22Rv1 (cell line): ENCODE data around the gene PHYKPL.

Experiments
- H3K27ac ChIP-seq: fragments of 450-650 bp; 2 replicates; pipeline ENCODE4 v1.5.1; 2017
- ZFX ChIP-seq: fragments of 450-650 bp; IDR thresholded peaks from 2 replicates; pipeline ENCODE4 v1.6.1; 2017; ENCODE audit warnings: antibody characterized with exemption, borderline replicate concordance
- TF ChIP-seq, protein P1 (sequence below): fragments of 450-650 bp; IDR thresholded peaks from 2 replicates; pipeline ENCODE4 v1.5.1; 2017; ENCODE audit warnings: mild to moderate bottlenecking

Gene PHYKPL

DNA sequence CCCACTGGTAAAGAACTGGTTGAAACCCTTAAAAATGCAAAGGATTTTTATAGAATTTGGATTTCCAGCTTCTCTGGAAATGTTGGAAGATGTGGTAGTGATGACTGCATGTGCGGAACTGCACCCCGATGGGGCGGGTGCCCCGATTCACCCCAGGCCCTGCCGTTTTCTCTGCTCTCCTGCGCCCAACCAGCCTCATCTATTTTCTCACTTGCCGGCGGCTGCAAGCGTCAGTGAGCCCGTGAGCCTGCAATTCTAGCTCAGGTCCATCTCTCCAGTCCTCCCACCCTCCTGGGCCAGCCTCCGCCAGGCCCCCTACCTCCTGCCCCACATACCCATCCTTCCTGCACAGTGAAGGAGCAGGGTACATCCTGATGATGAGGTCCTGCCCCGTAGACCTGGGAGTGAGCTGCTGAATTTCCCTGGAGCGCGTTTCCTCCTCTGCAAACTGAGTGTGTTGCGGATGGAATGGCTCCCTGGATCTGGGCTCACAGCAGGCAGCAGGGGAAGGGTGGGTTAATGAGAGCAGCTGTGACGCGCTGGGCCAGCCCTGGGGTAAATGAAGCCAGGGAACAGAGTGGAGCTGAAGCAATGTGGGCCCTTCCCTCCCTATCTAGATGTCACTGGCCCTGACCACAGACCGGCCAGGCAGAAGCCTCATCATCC lies 45.9 kb upstream of the PHYKPL start:
- no peak overlapping the region for H3K27ac ChIP-seq
- TF ChIP-seq ZFX: no peak
- TF ChIP-seq, protein P1, sequence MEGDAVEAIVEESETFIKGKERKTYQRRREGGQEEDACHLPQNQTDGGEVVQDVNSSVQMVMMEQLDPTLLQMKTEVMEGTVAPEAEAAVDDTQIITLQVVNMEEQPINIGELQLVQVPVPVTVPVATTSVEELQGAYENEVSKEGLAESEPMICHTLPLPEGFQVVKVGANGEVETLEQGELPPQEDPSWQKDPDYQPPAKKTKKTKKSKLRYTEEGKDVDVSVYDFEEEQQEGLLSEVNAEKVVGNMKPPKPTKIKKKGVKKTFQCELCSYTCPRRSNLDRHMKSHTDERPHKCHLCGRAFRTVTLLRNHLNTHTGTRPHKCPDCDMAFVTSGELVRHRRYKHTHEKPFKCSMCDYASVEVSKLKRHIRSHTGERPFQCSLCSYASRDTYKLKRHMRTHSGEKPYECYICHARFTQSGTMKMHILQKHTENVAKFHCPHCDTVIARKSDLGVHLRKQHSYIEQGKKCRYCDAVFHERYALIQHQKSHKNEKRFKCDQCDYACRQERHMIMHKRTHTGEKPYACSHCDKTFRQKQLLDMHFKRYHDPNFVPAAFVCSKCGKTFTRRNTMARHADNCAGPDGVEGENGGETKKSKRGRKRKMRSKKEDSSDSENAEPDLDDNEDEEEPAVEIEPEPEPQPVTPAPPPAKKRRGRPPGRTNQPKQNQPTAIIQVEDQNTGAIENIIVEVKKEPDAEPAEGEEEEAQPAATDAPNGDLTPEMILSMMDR: no peak

DNA sequence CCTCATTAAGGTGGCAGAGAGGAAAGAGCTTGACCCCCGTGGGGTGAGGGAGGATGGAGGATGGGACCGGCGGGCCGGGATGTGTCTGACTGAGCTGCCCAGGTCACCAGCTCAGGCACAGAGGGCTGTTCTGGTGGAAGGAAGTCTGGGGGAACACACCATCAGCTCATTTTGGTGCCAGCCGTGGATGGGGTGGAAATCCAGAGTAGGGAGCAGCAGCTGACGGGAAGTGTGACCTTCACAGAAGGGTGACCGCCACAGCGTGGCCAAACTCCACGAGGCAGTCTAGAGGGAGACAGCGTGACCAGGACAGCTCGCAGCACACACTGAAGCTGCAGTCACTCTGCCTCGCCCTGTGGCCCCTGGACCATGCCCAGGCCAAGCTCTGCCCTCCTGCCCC lies 45.3 kb upstream of the PHYKPL start:
- TF ChIP-seq ZFX: no peak
- TF ChIP-seq, protein P1: no peak
- H3K27ac ChIP-seq: no peak overlapping the region

DNA sequence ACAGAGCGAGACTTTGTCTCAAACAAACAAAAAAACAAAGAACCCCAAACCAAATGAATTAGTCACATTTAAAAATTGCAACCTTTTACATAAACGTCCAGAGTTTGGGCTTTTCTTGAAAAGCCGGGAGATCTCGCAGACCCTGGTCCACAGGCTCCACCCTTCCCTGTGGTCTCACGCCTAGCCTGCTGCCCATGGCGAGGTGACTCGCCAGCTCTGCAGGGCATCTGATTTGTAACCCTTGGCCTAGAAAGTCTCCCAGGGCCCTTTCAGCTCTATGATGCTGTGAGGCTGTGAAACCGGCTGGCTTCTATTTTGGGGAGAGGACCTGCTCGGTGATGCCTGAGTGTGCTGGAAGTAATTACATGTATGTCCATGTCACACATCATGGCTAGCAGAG lies 44.7 kb upstream of the PHYKPL start:
- H3K27ac ChIP-seq: no peak overlapping the region
- no peak for TF ChIP-seq ZFX
- TF ChIP-seq, protein P1: no peak

DNA sequence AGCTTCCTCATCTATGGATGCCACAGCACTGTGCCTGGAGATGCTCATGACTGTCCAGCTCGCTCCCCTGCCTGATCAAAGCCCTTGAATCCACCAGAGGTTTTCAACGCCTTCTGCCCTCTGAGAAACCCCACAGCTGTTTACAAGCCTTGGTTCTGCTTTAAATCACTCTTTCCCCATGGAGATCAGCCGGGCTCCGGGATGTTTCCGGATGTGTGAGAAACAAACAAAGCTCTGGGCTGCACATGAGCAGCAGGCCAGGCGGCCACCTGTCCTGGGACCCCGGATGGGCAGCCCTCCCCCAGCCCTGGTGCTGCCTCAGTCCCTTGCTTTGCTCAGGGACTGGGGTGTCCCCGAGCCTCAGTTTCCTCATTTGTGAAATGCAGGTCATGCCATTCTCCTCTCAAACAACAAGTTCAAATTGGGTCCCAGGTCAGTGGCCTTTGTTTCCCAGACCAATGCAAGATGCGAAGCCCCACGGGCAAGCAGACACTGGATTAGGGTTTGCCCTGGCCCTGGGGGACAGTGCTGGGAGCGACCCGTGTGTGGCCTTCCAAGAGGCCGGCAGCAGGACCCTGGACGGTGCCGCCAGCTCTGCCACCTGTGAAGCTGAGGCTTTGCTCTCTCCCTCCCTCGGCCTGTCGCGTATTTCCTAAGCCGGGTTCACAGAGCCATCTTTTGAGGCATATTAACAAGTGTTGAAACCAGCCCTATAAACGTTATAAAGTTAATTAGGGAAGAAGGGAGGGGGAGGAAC lies 42.4 kb upstream of the PHYKPL start:
- no peak for TF ChIP-seq ZFX
- TF ChIP-seq, protein P1: no peak
- no peak overlapping the region for H3K27ac ChIP-seq

DNA sequence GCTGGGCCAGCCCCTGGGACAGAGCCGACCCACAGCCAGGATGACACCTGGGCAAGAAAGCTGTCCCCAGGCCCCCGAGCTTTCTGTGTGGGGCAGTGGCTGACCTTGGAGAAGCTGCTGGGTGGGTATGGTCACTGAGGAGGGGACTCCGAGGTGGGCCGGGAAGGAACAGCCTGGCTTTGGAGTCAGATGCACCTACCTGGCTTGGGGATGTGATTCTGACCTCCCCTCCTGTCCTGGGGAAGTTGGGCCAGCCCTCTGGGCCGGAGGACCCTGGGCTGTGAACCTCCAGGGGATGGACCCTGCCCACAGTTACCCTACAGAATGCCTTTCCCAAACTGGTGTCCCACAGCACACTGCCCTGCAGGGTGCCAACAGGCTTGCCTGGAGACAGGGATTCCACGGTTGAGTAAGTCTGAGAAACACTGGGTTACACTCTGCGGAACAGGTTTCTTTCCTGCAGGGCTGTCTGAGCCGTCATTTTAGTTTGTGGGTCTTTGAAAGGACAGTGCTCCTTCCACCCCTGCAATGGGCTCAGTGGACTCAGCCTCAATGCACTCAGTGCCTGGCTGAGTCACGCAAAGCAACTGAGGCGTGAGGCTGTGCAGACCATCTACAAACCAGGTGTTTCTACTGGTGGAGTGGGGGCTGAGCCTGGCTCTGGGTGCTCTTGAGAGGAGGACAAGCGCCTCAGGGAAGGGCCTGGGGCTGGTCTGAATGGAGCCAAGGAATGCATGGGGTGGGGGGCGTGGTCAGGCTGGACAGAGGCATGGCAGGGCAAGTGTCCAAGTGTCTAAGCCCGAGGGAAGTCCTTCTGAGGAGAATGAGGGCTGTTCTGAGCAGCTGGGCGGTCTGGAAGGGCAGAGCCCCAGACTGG lies 41.3 kb upstream of the PHYKPL start:
- H3K27ac ChIP-seq: no peak overlapping the region
- TF ChIP-seq, protein P1: no peak
- TF ChIP-seq ZFX: no peak

DNA sequence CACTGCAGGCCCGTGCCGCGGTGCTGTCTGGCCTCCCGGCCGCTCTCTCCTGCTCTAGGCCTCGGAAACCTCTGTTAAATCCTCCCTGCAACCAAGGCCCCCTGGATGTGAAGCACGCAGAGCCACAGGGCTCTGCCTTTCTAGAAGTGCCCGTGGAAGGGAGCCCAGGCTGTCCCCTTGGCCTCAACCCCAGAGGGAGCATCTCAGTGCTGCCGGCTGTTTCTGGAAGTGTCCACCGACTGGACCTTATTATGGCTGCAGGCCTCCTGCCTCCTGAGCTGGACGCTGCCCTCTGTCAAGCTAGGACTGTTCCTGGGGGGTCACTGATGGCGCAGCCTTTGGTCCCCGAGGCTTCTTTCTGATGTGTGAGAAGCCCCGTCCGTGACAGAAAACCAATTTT lies 40.4 kb upstream of the PHYKPL start:
- no peak overlapping the region for H3K27ac ChIP-seq
- TF ChIP-seq ZFX: no peak
- TF ChIP-seq, protein P1: no peak

DNA sequence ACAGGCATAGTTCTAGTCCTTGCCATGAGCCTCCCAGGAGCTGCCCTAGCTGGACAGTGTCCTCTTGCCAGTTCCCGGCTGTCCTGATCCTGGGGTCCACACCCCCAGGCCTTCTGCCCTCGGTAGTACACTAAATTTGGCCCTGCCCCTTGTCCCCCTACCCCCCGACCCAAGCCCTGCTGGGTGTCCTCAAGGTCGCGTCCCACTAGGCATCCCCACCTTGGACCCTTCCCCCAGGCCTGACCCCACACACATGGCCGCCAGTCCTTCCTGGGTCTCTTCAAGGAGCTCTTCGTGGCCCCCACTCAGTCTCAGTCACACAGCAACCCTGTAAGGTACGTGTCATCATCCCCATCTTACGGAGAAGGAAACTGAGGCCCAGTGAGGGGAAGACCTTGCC lies 40.0 kb upstream of the PHYKPL start:
- TF ChIP-seq ZFX: no peak
- TF ChIP-seq, protein P1: no peak
- no peak overlapping the region for H3K27ac ChIP-seq
